Mammary epithelial cell (primary cell): ENCODE data around the gene CDKN1A.

Experiments used
- EZH2 ChIP-seq: IDR thresholded peaks from 2 replicates; pipeline ENCODE4 v1.6.1; 2012; ENCODE audit warnings: low read length, inconsistent platforms, borderline replicate concordance
- TF ChIP-seq, protein P1 (sequence below), 2 donors: IDR thresholded peaks in 1 of 2; conservative IDR thresholded peaks in 1 of 2; 2 replicates each; pipeline ENCODE4 v1.5.1; 2011 to 2012; ENCODE audit warnings: inconsistent platforms in 2 of 2, low read length in 2 of 2, mild to moderate bottlenecking in 2 of 2, control low read depth in 1 of 2, low read depth in 1 of 2; ENCODE audit not compliant: insufficient read depth in 1 of 2; ENCODE audit errors: extremely low read depth in 1 of 2

DNA sequence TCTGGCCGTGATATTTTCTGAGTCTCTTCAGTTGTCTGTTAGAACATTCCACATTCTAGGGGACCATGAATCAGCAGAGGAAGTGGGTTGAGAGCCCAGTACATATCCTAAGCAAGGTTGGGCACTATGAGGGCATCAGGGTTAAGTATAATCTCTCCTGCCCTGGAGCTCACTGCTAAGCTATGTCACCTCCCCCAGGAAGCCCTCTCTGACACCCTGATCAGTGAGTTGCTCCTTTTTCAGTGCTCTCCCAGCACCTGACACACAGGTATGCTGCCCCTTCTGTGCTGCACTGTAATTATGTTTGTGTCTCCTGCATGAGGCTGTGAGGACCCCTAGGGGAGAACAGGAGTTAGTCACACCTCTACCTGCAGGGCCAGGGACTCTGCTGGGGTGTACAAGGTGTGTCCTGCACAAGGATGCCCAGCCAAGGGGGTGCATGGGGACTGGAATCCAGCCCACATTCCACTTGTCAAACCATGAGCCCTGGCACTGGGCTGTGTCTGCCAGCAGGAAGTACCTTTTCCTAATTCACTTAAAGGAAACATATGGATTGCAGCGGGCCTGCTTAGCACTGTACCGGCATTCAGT lies 23.0 kb downstream of the CDKN1A start:
- TF ChIP-seq, protein P1, sequence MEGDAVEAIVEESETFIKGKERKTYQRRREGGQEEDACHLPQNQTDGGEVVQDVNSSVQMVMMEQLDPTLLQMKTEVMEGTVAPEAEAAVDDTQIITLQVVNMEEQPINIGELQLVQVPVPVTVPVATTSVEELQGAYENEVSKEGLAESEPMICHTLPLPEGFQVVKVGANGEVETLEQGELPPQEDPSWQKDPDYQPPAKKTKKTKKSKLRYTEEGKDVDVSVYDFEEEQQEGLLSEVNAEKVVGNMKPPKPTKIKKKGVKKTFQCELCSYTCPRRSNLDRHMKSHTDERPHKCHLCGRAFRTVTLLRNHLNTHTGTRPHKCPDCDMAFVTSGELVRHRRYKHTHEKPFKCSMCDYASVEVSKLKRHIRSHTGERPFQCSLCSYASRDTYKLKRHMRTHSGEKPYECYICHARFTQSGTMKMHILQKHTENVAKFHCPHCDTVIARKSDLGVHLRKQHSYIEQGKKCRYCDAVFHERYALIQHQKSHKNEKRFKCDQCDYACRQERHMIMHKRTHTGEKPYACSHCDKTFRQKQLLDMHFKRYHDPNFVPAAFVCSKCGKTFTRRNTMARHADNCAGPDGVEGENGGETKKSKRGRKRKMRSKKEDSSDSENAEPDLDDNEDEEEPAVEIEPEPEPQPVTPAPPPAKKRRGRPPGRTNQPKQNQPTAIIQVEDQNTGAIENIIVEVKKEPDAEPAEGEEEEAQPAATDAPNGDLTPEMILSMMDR (conservative IDR thresholded peaks at IDR 0.05 in 1 of 2, IDR thresholded peaks at IDR 0.05 in 1 of 2; ENCODE audit: extremely low read depth in 1 of 2, insufficient read depth in 1 of 2, low read depth in 1 of 2, low read length in 2 of 2): peak; percentile 32 to 42
- no peak for TF ChIP-seq EZH2
